ENCODE data around the gene SNAPC1.

SNAPC1 gene

DNA sequence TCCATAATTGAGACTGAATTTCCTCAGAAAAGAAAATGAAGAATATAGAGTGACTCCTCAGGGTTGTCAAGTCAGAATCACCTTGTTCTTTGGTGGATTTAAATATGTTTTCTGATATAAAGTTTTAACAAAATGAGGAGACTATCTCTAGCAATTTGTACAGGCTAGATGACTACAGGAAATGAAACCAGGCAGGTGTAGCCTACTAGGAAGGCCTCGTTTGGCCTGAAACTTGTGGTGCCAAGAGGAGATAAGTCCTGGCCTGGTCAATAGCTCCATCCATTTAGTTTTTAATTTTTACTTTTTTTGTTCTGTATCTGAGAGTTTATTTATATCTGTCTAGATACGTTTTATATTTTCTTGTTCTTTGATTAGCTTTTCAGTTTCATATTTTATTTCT is 41.5 kb downstream of the SNAPC1 start:
- TF ChIP-seq, protein P1, sequence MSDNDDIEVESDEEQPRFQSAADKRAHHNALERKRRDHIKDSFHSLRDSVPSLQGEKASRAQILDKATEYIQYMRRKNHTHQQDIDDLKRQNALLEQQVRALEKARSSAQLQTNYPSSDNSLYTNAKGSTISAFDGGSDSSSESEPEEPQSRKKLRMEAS (IDR thresholded peaks at IDR 0.05; ENCODE audit: low read depth, low read length): no peak
- TF ChIP-seq, protein P2, sequence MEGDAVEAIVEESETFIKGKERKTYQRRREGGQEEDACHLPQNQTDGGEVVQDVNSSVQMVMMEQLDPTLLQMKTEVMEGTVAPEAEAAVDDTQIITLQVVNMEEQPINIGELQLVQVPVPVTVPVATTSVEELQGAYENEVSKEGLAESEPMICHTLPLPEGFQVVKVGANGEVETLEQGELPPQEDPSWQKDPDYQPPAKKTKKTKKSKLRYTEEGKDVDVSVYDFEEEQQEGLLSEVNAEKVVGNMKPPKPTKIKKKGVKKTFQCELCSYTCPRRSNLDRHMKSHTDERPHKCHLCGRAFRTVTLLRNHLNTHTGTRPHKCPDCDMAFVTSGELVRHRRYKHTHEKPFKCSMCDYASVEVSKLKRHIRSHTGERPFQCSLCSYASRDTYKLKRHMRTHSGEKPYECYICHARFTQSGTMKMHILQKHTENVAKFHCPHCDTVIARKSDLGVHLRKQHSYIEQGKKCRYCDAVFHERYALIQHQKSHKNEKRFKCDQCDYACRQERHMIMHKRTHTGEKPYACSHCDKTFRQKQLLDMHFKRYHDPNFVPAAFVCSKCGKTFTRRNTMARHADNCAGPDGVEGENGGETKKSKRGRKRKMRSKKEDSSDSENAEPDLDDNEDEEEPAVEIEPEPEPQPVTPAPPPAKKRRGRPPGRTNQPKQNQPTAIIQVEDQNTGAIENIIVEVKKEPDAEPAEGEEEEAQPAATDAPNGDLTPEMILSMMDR (IDR thresholded peaks at IDR 0.05; ENCODE audit: low read depth, low read length): no peak
- no peak overlapping the region for H3K4me3 ChIP-seq (ENCODE audit: low read depth, low read length)
- no peak for DNase-seq (ENCODE audit: low read depth)

DNA sequence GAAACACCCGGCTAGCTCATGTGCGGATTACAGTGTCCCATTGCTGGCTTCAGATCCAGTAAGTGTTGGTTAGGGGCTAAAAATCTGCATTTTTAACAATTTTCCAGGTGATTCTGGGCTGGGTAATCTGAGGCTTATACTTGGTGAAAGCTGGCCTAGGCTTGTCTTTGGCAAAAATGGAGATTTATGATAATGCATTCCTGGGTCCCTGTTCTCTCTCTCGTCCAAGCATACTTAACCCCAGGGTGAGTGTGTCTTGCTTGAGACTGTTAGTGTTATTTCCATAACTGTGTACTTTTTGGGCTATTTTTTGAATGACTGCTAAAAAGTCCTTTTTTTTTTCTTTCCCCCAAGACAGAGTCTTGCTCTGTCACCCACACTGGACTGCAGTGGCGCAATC is 43.2 kb downstream of the SNAPC1 start:
- TF ChIP-seq, protein P2 (IDR thresholded peaks at IDR 0.05; ENCODE audit: low read depth, low read length): no peak
- TF ChIP-seq MYC (IDR thresholded peaks at IDR 0.05; ENCODE audit: low read depth, low read length): no peak
- TF ChIP-seq, protein P1 (IDR thresholded peaks at IDR 0.05; ENCODE audit: low read depth, low read length): no peak
- no peak for TF ChIP-seq POLR2A (IDR thresholded peaks at IDR 0.05; ENCODE audit: extremely low read depth, insufficient read length)
- DNase-seq (ENCODE audit: low read depth): no peak
- H3K4me3 ChIP-seq (ENCODE audit: low read depth, low read length): no peak overlapping the region

DNA sequence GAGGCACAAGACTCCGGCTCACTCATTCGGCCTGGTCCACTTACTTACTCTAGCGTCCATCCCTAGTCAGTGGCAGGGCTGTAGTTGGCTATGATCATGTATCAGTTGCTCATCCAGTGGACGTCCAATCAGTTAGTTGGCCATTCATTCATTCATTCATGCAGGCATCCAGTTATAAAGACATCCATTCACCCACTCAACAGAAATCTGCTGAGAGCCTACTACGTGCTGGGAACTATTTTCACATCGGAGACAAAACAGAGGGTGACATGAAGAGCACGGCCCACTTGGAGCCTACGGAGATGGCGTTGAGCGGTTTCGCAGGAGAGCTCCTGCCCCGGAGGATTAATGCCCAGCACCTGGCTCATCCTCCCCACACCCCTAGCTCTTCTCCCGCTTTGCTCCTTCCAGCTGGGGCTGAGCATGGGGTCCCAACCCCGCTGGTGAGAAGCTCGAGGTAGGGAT is 49.7 kb downstream of the SNAPC1 start:
- TF ChIP-seq, protein P1 (IDR thresholded peaks at IDR 0.05; ENCODE audit: low read depth, low read length): no peak
- TF ChIP-seq MYC (IDR thresholded peaks at IDR 0.05; ENCODE audit: low read depth, low read length) (no peak), POLR2A (IDR thresholded peaks at IDR 0.05; ENCODE audit: extremely low read depth, insufficient read length) (no peak)
- TF ChIP-seq, protein P2 (IDR thresholded peaks at IDR 0.05; ENCODE audit: low read depth, low read length): no peak
- no peak overlapping the region for H3K4me3 ChIP-seq (ENCODE audit: low read depth, low read length)
- DNase-seq (ENCODE audit: low read depth): no peak

DNA sequence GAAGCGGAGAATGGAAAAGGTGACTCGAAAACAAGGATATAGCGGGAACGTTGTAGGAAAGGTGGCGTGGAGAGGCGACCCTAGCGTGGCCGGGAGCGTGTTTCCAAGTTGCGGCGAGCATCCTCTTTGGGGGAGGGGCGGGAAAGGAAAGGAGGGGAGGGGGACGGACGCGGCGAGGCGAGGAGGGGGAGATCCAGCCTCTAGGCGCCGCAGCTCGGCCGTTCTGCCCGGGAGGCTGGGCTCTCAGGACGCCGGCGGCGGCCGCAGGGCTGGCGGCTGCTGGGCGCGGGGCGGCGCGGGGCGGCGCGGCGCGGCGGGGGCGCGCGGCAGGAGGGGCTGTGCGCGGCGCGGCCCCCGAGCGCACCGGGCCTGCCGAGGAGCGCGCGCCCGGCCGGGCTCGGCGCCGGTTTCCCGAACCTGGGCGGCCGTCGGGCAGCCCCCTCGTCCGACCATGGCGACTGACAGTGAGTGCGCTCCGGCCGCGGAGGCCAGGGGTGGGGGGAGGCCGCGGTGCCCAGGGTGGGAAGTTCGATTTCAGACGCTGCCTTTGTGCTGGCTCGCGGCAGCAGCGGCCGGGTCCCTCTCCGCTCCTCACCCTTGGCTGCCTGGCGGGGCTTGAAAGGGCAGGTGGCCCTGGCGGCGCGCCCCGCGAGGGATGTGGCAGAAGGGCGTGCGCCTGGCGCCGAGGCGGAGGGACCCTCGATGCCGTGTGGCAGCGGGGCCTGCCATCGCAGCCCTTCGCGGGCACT is 50.3 kb downstream of the SNAPC1 start, which contains the start of gene SYT16:
SYT16 (plus strand) TSS at position 357 of the 749 bp plus-strand sequence.
- DNase-seq (ENCODE audit: low read depth): no peak
- TF ChIP-seq POLR2A (IDR thresholded peaks at IDR 0.05; ENCODE audit: extremely low read depth, insufficient read length) (no peak), MYC (IDR thresholded peaks at IDR 0.05; ENCODE audit: low read depth, low read length) (no peak)
- TF ChIP-seq, protein P2 (IDR thresholded peaks at IDR 0.05; ENCODE audit: low read depth, low read length): no peak
- TF ChIP-seq, protein P1 (IDR thresholded peaks at IDR 0.05; ENCODE audit: low read depth, low read length): no peak
- no peak within 1 kb of the TSS for H3K4me3 ChIP-seq (ENCODE audit: low read depth, low read length)

DNA sequence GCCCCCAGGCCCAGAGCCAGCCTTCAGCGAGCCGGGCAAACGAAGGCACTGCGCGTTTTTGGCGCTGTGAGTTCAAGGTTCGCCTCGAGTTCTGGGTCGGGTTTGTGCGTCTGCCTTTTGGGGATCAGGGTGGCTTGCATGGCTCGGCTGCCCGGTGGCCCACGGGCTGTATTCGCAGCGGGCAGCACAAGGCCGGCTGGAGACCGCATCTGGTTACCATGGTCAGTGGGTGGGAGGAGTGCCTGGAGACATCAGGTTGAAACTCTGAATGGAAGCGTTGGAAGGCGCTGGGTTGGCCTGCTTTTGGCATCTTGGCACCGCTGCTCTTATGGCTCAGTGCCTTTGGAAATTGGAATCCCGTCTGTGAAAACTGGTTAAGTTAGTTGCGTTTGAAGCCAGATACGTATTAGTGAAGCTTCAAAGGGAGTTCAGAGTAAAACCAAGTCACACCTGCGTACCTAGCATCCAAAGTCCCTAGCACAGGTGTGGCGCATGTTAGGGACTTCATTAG is 50.9 kb downstream of the SNAPC1 start:
- no peak overlapping the region for H3K4me3 ChIP-seq (ENCODE audit: low read depth, low read length)
- TF ChIP-seq POLR2A (IDR thresholded peaks at IDR 0.05; ENCODE audit: extremely low read depth, insufficient read length): no peak
- TF ChIP-seq, protein P2 (IDR thresholded peaks at IDR 0.05; ENCODE audit: low read depth, low read length): no peak
- no peak for TF ChIP-seq MYC (IDR thresholded peaks at IDR 0.05; ENCODE audit: low read depth, low read length)
- TF ChIP-seq, protein P1 (IDR thresholded peaks at IDR 0.05; ENCODE audit: low read depth, low read length): no peak
- DNase-seq (ENCODE audit: low read depth): no peak
